Measurements from ENCODE around the gene CCDC106.

The CCDC106 gene

DNA sequence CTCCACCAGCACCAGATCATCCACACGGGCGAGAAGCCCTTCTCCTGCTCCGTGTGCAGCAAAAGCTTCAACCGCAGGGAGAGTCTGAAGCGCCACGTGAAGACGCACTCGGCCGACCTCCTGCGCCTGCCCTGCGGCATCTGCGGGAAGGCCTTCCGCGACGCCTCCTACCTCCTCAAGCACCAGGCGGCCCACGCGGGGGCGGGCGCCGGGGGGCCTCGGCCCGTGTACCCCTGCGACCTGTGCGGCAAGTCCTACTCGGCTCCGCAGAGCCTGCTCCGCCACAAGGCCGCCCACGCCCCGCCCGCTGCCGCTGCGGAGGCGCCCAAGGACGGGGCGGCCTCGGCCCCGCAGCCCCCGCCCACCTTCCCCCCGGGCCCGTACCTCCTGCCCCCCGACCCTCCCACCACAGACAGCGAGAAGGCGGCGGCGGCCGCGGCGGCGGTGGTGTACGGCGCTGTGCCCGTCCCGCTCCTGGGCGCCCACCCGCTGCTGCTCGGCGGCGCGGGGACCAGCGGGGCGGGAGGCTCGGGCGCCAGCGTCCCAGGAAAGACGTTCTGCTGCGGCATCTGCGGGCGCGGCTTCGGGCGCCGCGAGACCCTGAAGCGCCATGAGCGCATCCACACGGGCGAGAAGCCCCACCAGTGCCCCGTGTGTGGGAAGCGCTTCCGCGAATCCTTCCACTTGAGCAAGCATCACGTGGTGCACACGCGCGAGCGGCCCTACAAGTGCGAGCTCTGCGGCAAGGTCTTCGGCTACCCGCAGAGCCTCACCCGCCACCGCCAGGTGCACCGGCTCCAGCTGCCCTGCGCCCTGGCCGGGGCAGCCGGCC, 33.1 kb upstream of the CCDC106 start:
- no peak for DNase-seq

- no peak for DNase-seq
These were observed 32.2 kb upstream of the CCDC106 start for GRCh38 chr19:55615543-55616394.

- DNase-seq, result no peak
These were observed 31.6 kb upstream of the CCDC106 start for GRCh38 chr19:55616395-55616875.

GRCh38 chr19:55617426-55617825, 30.6 kb upstream of the CCDC106 start:
- no peak for DNase-seq

DNA sequence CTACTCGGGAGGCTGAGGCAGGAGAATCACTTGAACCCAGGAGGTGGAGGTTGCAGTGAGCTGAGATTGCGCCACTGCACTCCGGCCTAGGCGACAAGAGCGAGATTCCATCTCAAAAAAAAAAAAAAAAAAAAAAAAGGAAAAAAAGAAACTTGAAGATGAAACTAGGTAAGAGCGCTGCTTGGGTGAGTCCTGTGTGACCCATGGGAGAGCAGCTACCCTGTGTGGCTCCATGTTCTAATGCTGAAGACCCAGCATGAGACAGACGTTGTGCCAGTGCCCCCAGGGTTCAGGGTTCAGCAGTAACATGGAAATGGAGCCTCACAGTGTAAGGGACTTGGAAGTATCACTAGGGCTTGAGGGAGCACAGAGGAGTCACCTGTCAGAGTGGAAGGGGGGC, 29.6 kb upstream of the CCDC106 start:
- DNase-seq, result no peak

DNA sequence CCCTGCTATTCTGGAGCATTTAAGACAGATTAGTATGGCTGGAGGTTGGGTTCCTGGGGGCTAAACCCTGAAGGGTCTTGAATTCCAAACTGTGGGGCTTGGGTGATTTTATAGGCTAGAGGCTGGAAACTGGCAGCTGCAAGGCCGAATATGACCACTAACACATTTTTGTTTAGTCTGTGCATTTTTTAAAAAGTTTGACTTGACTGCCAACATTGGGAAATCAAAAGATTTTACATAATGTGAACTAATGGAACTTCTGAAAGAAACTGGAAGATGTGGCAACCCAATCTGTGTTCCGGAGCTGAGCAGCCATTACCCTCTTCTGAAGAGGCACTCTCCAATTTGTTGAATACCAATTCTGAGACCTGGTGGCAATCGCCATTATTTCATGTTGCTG, 28.7 kb upstream of the CCDC106 start:
- no peak for DNase-seq

DNA sequence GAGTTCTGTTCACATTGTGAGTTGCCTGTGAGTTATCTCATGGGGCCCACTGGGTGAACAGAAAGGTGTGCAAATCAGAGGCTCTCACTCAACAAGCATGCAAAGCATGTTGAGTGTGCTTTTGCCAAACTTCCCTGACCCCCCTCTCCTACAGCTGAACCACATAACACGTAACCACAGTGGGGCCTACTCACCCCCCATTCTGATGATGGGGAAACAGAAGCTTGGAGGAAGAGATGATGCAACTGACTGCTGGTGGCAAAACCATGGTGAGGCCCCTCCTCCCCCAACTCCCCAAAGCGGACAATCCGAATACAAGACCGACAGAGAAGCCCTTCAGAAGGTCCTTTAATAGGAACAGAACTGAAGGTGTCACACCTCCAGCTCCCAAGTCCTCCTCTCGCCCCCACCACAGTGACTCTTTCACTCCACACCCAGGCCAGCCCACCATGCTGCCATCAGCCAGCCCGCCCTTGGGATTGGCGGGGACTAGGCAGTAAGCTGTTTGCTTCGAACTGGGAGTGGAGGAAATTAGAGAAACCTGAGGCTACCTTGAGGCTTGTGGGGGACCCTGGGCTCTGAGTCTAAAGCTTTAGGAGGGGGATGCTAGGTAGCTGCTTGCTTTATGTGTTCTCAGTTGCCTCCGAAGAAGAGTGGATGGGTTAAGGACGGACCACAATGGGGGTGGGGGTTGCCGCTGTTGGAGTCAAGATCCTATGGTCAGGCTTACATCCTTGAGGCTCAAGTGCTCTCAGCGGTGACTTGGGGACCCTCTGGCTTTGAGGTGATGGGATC, 27.4 kb upstream of the CCDC106 start:
- DNase-seq, result no peak

- DNase-seq, result no peak
These were observed 26.8 kb upstream of the CCDC106 start for GRCh38 chr19:55621205-55621672.

- no peak for DNase-seq
These were observed 26.3 kb upstream of the CCDC106 start for GRCh38 chr19:55621673-55622231.

DNA sequence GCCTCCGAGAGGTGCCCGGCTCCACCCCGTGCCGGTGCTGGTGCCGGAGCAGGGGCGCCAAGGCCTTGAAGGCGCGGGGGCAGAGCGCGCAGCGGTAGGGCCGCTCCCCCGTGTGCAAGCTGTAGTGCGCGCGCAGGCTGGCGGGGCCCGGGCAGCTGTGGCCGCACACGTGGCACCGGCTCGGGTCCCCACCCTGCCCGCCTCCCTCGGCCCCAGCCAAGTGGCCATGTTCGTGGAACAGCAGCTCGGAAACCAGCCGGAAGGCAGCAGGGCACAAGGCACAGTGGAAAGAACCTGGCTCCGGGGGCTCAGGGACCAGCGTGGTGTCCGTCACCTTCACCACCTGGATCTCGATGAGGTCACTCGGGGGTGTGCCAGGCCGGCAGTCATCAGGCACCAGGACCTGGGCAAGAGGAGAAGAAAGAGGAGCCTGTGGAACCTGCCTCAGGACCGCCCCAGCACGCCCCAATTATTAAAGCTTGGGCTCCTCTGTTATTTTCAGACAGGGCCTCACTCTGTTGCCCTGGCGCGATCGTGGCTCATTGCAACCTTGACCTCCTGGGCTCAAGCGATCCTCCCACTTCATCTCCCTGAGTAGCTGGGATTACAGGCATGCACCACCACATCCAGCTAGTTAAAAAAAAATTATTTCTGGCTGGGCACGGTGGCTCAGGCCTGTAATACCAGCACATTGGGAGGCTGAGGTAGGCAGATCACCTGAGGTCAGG, 25.6 kb upstream of the CCDC106 start:
- DNase-seq, result no peak

DNA sequence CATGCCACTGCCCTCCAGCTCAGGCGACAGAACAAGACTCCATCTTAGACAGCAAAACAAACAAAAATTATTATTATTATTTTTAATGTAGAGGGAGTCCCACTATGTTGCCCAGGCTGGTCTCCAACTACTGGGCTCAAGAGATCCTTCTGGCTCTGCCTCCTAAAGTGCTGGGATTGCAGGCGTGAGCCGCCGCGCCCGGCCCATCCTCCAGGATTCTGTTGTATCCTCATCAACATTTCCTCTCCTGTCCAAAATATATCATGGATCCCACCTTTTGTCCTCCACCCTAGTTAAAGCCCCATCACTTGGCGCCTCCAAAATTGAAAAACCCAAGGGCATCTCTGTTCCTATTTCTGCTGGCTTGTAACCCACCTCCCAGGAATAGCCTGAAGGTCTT, 24.9 kb upstream of the CCDC106 start:
- DNase-seq, result no peak

DNA sequence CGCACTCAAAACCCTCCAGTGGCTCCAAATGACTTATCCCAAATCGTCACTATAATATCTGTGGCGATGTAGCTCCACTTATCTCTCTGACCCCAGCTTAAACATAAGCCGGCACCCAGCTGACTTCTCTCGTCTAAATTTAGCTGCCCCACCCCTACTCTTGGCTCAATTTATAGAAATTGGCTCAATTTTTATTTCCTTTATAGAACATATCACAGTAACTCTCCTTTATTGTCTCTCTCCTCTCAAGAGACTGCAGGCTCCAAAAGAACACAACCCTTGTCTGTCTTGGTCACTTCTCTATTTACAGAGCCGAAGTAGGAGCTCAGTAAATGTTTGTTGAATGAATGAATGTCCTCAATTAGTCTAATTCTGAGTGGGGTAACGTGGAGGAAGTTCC, 24.5 kb upstream of the CCDC106 start:
- DNase-seq, result no peak

GRCh38 chr19:55624109-55625003, 23.7 kb upstream of the CCDC106 start, which contains the start of gene ZNF784:
Gene ZNF784, minus strand, starts transcription at chr19:55624566. Its CDS starts 5 bp downstream, at chr19:55624561.
- DNase-seq, result peak; percentile 90

- DNase-seq, result no peak
These were observed 23.0 kb upstream of the CCDC106 start for GRCh38 chr19:55625004-55625326.

GRCh38 chr19:55626350-55626749, 21.7 kb upstream of the CCDC106 start:
- no peak for DNase-seq

GRCh38 chr19:55632463-55632834, 15.6 kb upstream of the CCDC106 start:
- DNase-seq, result peak; percentile 86

DNA sequence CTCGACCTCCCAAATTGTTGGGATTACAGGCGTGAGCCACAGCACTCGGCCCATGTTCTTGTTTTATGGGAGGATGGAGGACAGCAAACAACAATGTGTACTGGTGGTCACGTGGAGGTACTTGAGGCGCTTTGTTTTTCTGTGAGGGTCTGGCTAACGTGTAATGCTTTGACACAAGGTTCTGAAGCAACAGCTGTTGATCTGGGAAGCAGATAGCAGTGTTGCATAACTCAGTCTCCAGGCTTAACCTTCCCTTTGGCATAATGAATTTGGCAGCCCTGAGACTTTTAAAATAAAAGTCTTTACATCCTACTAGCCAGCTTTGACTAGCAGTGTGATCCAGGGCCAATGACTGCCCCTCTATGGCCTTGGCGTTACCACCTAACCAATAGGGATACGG, 14.2 kb upstream of the CCDC106 start:
- no peak for DNase-seq

- DNase-seq, result no peak
These were observed 12.7 kb upstream of the CCDC106 start for GRCh38 chr19:55635334-55635717.

- no peak for DNase-seq
These were observed 12.1 kb upstream of the CCDC106 start for GRCh38 chr19:55635856-55636440.

- no peak for DNase-seq
These were observed 11.3 kb upstream of the CCDC106 start for GRCh38 chr19:55636723-55637122.

DNA sequence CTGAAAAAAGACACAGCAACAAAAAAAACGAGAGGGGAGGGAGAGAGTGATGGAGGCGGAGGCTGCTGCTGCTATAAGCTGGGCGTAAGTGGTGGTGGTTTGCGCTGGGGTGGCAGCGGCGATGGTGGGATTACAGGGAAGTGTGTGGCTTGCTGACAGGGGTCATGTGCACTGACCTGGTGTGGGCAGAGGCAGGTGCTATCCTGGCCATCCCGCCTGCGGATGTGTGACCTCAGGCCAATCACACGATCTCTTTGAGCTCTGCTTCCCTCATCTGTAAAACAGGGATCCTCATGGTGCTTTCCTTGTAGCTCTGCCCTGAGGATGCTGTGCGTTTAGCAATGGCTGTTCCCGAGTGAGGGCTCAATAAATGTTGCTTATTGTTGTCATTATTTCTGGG, 10.5 kb upstream of the CCDC106 start:
- no peak for DNase-seq

Measured in GDM1 (cell line).